Ecto neural progenitor cell (in vitro differentiated cells): ENCODE results near the gene FBN1.

ENCODE experiments used
- DNase-seq: peaks from one replicate; pipeline ENCODE4 v3.0.0-alpha.2; 2018; ENCODE audit warnings: low spot score

Gene FBN1

DNA sequence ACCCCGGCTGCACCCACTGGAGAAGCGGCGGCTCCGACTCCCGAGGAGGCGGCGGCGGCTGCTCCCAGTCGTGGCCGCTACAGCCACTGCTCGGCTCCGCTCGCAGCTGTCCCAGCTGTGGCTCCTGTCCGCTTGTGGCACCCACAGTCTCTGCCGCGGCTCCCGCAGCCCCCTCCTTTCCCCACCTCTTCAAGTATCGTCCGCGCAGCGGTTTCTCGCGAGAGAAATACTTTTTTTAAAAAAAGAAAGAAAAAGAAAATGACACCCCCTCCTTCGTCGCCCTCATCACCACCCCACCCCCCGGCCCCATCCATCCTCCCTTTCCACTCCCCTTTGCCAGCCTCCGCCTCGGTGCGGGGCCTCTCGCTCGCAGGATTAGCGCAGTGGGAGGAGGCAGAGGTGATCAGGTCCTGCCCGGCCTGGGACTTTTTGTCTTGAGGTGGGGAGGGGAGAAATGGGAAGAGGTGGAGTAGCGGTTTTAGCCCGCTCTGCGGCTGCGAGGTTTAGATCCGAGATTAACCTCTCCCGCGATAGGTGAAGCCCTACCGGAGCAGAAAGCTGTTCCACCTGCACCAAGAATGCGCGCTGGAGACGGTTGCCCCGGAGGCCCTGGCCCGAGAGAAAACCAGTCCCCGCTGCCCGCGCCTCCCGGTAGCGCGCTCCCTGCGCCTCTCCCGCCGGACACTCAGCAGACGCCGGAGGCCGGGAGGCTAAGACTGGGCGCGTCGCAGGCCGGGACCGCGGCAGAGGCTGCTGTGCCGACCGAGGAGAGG lies at the start of gene FBN1:
Gene FBN1, minus strand, starts transcription at position 152 of the 773 bp plus-strand sequence. CDS start 940 bp downstream, outside the sequence.
- DNase-seq: peak; percentile 90

DNA sequence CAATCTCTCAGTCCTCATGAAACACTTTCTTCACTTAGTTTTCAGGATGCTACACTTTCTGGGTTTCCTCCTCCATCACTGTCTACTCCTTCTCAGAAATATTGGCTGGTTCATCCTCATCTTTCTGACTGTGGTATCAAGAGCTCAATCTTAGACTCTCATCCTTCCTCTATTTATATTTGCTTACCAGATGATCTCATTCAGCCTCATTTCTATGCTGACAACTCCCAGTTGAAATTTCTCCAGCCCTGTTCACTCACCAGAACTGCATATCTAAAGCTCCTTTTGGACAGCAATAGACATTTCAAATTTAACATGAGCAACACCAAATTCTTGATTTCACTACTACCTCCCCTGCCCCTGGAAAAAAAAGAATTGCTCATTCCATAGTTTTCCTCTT lies 48.0 kb upstream of the FBN1 start:
- DNase-seq: no peak

DNA sequence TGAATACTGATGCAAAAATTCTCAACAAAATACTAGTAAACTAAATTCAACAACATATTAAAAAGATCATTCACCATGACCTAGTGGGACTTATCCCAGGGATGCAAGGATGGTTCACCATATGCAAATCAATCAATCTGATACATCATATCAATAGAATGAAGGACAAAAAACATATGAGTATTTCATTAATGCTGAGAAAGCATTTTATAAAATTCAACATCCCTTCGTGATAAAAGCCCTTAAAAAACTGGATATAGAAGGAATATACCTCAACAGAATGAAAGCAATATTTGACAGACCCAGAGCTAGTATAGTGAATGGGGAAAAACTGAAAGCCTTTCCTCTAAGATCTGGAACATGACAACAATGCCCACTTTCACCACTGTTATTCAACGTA lies 43.0 kb upstream of the FBN1 start:
- DNase-seq: no peak

- DNase-seq: no peak
These were observed 38.7 kb upstream of the FBN1 start for GRCh38 chr15:48683991-48684765.

- DNase-seq: no peak
These were observed 37.6 kb upstream of the FBN1 start for GRCh38 chr15:48682942-48683651.

GRCh38 chr15:48681353-48681752 lies 35.8 kb upstream of the FBN1 start:
- no peak for DNase-seq

DNA sequence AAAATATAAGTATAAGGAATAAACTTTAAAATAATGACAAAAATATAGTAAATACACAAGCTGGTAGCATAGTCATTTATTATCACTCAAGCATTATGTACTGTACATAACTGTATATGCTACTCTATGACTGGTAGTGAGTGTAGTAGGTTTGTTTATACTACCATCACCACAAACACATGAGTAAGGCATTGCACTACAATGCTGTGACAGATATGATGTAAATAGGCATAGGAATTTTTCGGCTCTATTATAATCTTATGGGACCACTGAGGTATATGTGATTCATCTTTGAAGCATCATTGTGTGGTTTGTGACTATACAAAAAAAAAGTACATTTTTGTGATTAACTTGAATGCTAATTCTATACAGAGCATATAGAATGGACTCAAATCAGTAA lies 35.3 kb upstream of the FBN1 start:
- DNase-seq: no peak

DNA sequence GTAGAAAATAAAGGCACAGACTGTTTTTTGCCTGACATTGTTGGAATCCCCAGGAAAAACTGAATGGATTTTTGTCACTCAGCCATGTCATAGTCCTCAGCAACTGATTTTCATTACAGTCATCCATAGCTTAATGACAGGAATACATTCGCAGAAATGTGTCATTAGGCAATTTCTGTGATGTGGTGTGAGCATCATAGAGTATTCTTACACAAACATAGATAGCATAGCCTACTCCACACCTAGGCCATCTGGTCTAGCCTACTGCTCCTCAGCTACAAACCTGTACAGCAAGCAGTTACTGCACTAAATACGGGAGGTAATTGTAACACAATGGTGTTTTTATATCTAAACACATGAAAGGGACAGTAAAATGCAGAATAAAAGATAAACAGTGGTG lies 34.4 kb upstream of the FBN1 start:
- DNase-seq: no peak

DNA sequence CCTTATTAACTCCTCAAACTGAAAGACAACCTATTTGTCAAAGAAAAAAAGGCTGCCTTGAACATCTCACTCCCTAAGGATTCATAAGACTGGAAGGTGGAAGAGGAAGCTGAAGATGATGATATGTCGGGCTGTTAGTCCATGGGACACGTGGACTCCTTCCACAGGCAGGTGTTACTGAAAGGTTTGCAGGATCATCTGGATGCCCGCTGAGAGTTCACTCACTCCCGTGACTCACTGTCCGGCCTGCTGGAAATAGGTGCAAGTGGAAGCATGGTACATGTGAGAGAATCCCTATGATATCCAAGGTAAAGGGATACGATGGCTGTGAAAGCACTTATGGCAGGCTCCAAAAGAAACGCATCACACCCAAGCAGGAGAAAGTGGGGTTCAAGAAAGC lies 33.3 kb upstream of the FBN1 start:
- no peak for DNase-seq

- DNase-seq: no peak
These were observed 32.3 kb upstream of the FBN1 start for GRCh38 chr15:48677821-48678220.

- DNase-seq: no peak
These were observed 29.9 kb upstream of the FBN1 start for GRCh38 chr15:48675436-48675835.

DNA sequence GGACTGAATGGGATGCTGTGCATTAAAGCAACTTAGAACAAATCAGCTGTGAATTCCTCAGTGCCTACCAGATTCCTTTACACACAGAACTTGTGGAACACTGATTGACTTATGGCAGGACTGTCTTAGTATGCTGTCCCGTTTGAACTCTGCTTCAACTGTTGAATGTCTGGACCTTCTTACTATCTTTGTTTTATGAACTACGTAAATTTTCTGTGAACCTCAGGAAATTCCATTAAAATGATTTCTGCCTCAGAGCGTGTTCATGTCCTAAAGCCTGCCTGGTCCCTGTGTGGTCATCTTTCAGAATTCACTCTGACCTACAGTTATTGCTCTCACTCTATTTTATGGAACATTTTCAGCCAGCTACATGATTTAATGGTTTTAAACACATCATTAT lies 29.4 kb upstream of the FBN1 start:
- DNase-seq: no peak

- no peak for DNase-seq
These were observed 26.7 kb upstream of the FBN1 start for GRCh38 chr15:48672206-48672605.

- DNase-seq: no peak
These were observed 25.9 kb upstream of the FBN1 start for GRCh38 chr15:48671103-48672022.

GRCh38 chr15:48667701-48668100 lies 22.2 kb upstream of the FBN1 start:
- DNase-seq: no peak

DNA sequence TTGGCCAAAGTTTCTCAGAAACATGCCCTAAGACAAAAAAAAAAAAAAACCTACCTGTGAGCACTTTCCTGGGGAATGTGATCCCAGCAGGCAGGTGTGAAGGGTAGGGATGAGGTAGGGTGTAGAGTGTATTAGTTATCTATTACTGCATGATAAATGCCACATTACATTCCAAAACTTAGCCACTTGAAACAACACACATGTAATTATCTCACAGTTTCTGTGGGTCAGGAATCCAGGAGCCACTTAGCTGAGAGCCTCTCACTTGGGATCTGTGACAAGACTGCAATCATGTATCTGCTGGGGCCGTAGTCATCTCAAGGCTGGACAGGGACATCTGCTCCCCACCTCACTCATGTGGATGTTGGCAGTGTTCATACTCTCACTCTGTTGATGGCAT lies 18.9 kb upstream of the FBN1 start:
- no peak for DNase-seq

GRCh38 chr15:48657950-48658591 lies 12.6 kb upstream of the FBN1 start:
- DNase-seq: no peak

DNA sequence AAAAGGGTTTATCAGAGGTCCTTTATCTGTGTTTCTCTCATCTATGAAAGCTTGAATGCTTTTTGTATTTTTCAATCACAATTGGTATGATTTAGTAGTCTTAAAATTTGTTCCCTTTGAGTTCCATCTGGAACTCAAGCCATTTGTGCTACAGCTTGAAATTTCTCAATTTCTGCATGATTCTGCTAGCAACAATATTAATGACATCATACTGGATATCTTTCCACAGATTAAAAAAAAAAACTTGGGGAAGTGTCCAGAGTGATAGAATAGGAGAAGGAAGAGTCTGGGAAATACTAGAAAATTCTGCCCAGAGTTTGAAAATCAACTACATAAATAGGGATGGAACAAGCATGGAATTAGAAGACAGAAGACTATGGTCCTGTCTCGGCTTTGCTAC lies 9.3 kb upstream of the FBN1 start:
- no peak for DNase-seq

GRCh38 chr15:48653913-48654670 lies 8.6 kb upstream of the FBN1 start:
- no peak for DNase-seq

- DNase-seq: no peak
These were observed 7.7 kb upstream of the FBN1 start for GRCh38 chr15:48653216-48653615.
